ENCODE data around the gene RFC2.
A peak's percentile ranks its signal among the peaks of the same experiment; 100 is the strongest.
"Not testable (repeated sequence)": the region's sequence is repeated elsewhere in the genome, so short reads cannot be mapped to it uniquely, and the experiment has no call there.

RFC2 gene

DNA sequence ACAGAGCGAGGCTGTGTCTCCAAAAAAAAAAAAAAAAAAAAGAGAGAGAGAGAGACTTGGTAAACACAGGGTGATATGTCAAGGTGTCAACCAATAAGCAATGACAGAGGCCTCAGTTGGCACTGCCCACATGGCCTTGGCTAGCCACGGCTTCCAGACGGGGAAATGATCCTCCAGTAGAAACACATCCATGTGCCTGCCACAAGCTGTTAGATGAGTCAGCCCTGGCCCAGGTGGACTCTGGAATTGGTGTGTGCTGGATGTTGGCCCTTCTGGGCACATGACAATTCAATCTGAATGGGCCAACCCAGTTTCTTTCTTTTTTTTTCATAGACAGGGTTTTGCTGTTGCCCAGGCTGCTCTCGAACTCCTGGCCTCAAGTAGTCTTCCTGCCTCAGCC lies 13.7 kb downstream of the RFC2 start:
- Mint-ChIP-seq H3K36me3 (ENCODE audit: low read depth) (peaks cover 25% of the 10 kb centered on the region), H3K9me3 (no peaks in the 10 kb centered on the region), H3K27me3 (ENCODE audit: low read depth) (no peaks in the 10 kb centered on the region), H3K4me3 (no peak overlapping the region), H3K27ac (no peak overlapping the region), H3K4me1 (ENCODE audit: low read depth) (peaks cover 25% of the 10 kb centered on the region)

- no peaks in the 10 kb centered on the region for H3K9me3 Mint-ChIP-seq
- no peak overlapping the region for H3K27ac Mint-ChIP-seq
- H3K36me3 Mint-ChIP-seq (ENCODE audit: low read depth) = peaks cover 38% of the 10 kb centered on the region
- H3K27me3 Mint-ChIP-seq (ENCODE audit: low read depth) = no peaks in the 10 kb centered on the region
- H3K4me3 Mint-ChIP-seq = no peak overlapping the region
- peaks cover 26% of the 10 kb centered on the region for H3K4me1 Mint-ChIP-seq (ENCODE audit: low read depth)
Measured at GRCh38 chr7:74236284-74236683, 17.9 kb downstream of the RFC2 start.

- no peaks in the 10 kb centered on the region for H3K9me3 Mint-ChIP-seq
- H3K4me1 Mint-ChIP-seq (ENCODE audit: low read depth) = peaks cover 30% of the 10 kb centered on the region
- H3K27ac Mint-ChIP-seq = no peak overlapping the region
Measured at GRCh38 chr7:74235518-74236268, 18.5 kb downstream of the RFC2 start.

GRCh38 chr7:74233655-74234285 lies 20.4 kb downstream of the RFC2 start:
- peaks cover 31% of the 10 kb centered on the region for H3K4me1 Mint-ChIP-seq (ENCODE audit: low read depth)
- H3K36me3 Mint-ChIP-seq (ENCODE audit: low read depth) = peaks cover 42% of the 10 kb centered on the region
- H3K27me3 Mint-ChIP-seq (ENCODE audit: low read depth) = no peaks in the 10 kb centered on the region
- no peaks in the 10 kb centered on the region for H3K9me3 Mint-ChIP-seq
- H3K27ac Mint-ChIP-seq = no peak overlapping the region
- H3K4me3 Mint-ChIP-seq = no peak overlapping the region

More at GRCh38 chr7:74235518-74236268, 18.5 kb downstream of the RFC2 start:
- Mint-ChIP-seq H3K36me3 (ENCODE audit: low read depth) (peaks cover 40% of the 10 kb centered on the region), H3K27me3 (ENCODE audit: low read depth) (no peaks in the 10 kb centered on the region), H3K4me3 (no peak overlapping the region)

GRCh38 chr7:74231232-74231590 lies 23.0 kb downstream of the RFC2 start:
- Mint-ChIP-seq H3K9me3 (no peaks in the 10 kb centered on the region), H3K27me3 (ENCODE audit: low read depth) (no peaks in the 10 kb centered on the region), H3K4me3 (no peak overlapping the region), H3K4me1 (ENCODE audit: low read depth) (peaks cover 22% of the 10 kb centered on the region), H3K36me3 (ENCODE audit: low read depth) (peaks cover 39% of the 10 kb centered on the region), H3K27ac (peak overlapping the region; percentile 59)

GRCh38 chr7:74230446-74231231 lies 23.6 kb downstream of the RFC2 start:
- H3K9me3 Mint-ChIP-seq = no peaks in the 10 kb centered on the region
- peaks cover 21% of the 10 kb centered on the region for H3K4me1 Mint-ChIP-seq (ENCODE audit: low read depth)
- H3K4me3 Mint-ChIP-seq = no peak overlapping the region
- H3K27ac Mint-ChIP-seq = peak overlapping the region; percentile 59
- H3K27me3 Mint-ChIP-seq (ENCODE audit: low read depth) = no peaks in the 10 kb centered on the region
- H3K36me3 Mint-ChIP-seq (ENCODE audit: low read depth) = peaks cover 41% of the 10 kb centered on the region

DNA sequence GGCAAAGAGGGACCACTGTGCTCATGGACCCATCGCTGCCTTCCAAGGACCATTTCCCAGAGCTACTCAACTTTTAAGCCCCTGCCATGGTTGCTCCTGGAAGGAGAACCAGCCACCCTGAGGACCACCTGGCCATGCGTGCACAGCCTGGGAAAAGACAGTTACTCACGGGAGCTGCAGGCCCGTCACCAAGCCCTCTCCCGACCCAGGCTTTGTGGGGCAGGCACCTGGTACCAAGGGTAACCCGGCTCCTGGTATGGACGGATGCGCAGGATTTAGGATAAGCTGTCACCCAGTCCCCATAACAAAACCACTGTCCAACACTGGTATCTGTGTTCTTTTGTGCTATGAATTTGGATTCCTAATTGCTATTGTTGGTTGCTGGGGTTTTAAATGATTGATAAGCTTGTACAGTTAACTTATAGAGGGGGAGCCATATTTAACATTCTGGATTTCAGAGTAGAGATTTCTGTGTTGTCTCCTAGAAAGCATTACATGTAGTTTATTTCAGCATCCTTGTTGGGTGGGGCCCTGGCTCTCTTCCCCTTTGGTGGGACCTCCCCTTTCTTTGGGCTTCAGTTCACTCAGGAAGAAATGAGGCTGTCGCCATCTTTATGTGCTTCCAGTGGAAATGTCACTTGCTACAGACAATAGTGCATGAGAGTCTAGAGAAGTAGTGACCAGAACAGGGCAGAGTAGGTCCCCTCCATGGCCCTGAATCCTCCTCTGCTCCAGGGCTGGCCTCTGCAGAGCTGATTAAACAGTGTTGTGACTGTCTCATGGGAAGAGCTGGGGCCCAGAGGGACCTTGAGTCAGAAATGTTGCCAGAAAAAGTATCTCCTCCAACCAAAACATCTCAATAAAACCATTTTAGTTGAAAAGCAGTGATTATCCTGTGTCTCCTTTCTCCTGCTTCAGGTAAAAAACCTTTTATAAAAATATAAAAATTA lies 25.0 kb downstream of the RFC2 start:
- H3K4me3 Mint-ChIP-seq = no peak overlapping the region

GRCh38 chr7:74226633-74227032 lies 27.6 kb downstream of the RFC2 start:
- no peak overlapping the region for H3K4me3 Mint-ChIP-seq
- H3K4me1 Mint-ChIP-seq (ENCODE audit: low read depth) = peaks cover 16% of the 10 kb centered on the region
- peak overlapping the region; percentile 39 for H3K27ac Mint-ChIP-seq
- H3K9me3 Mint-ChIP-seq = no peaks in the 10 kb centered on the region
- H3K36me3 Mint-ChIP-seq (ENCODE audit: low read depth) = peaks cover 30% of the 10 kb centered on the region
- no peaks in the 10 kb centered on the region for H3K27me3 Mint-ChIP-seq (ENCODE audit: low read depth)

More for the DNA sequence above, 25.0 kb downstream of the RFC2 start:
- Mint-ChIP-seq H3K9me3 (no peaks in the 10 kb centered on the region), H3K4me1 (ENCODE audit: low read depth) (peaks cover 16% of the 10 kb centered on the region), H3K27me3 (ENCODE audit: low read depth) (no peaks in the 10 kb centered on the region), H3K27ac (no peak overlapping the region), H3K36me3 (ENCODE audit: low read depth) (peaks cover 35% of the 10 kb centered on the region)

GRCh38 chr7:74225400-74225799 lies 28.8 kb downstream of the RFC2 start:
- H3K9me3 Mint-ChIP-seq = no peaks in the 10 kb centered on the region
- no peaks in the 10 kb centered on the region for H3K27me3 Mint-ChIP-seq (ENCODE audit: low read depth)
- H3K36me3 Mint-ChIP-seq (ENCODE audit: low read depth) = peaks cover 23% of the 10 kb centered on the region
- no peak overlapping the region for H3K4me3 Mint-ChIP-seq
- H3K27ac Mint-ChIP-seq = no peak overlapping the region
- H3K4me1 Mint-ChIP-seq (ENCODE audit: low read depth) = peaks cover 9% of the 10 kb centered on the region

GRCh38 chr7:74224907-74225306 lies 29.3 kb downstream of the RFC2 start:
- not testable (repeated sequence) for H3K27me3 Mint-ChIP-seq (ENCODE audit: low read depth); H3K9me3 Mint-ChIP-seq; H3K4me3 Mint-ChIP-seq; H3K27ac Mint-ChIP-seq; H3K4me1 Mint-ChIP-seq (ENCODE audit: low read depth)
- H3K36me3 Mint-ChIP-seq (ENCODE audit: low read depth) = peaks cover 23% of the 10 kb centered on the region

DNA sequence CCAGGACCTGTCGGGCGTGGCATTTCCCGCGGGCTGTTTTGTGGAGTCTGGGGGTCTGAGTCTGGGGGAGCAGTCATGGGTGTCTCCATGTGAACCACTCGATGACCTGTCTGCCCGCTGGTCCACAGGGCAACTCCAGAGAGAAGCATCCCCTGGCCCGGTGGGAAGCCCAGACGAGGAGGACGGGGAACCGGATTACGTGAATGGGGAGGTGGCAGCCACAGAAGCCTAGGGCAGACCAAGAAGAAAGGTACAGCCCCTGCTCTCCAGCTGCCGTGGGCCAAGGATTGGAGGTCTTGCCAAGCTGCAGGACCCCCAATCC lies 29.7 kb downstream of the RFC2 start:
- H3K9me3 Mint-ChIP-seq = no peaks in the 10 kb centered on the region
- H3K27ac Mint-ChIP-seq = no peak overlapping the region
- H3K4me1 Mint-ChIP-seq (ENCODE audit: low read depth) = peaks cover 8% of the 10 kb centered on the region
- no peak overlapping the region for H3K4me3 Mint-ChIP-seq
- H3K27me3 Mint-ChIP-seq (ENCODE audit: low read depth) = no peaks in the 10 kb centered on the region
- peaks cover 22% of the 10 kb centered on the region for H3K36me3 Mint-ChIP-seq (ENCODE audit: low read depth)

GRCh38 chr7:74223711-74224510 lies 30.3 kb downstream of the RFC2 start:
- Mint-ChIP-seq H3K27ac (no peak overlapping the region), H3K9me3 (no peaks in the 10 kb centered on the region), H3K36me3 (ENCODE audit: low read depth) (peaks cover 16% of the 10 kb centered on the region), H3K4me3 (no peak overlapping the region), H3K4me1 (ENCODE audit: low read depth) (peaks cover 4% of the 10 kb centered on the region), H3K27me3 (ENCODE audit: low read depth) (no peaks in the 10 kb centered on the region)

GRCh38 chr7:74222851-74223710 lies 31.1 kb downstream of the RFC2 start:
- H3K4me3 Mint-ChIP-seq = no peak overlapping the region
- H3K4me1 Mint-ChIP-seq (ENCODE audit: low read depth) = peaks cover 7% of the 10 kb centered on the region
- H3K9me3 Mint-ChIP-seq = no peaks in the 10 kb centered on the region
- H3K27ac Mint-ChIP-seq = no peak overlapping the region
- H3K27me3 Mint-ChIP-seq (ENCODE audit: low read depth) = no peaks in the 10 kb centered on the region
- peaks cover 19% of the 10 kb centered on the region for H3K36me3 Mint-ChIP-seq (ENCODE audit: low read depth)

Measured in T-helper 1 cell treated with Interleukin-12 subunit alpha and Interleukin-12 subunit beta and Interleukin-4 antibody, amounts not matched to agents 30 μg/mL and 1 μg/mL, for 36 hours (primary cell).